K562 (cell line): ENCODE data around the gene MCC. TPM values are rescaled to one million over a fixed set of nuclear protein-coding genes. Genes with fewer than 3 reads are reported as not detected.
A peak's percentile ranks its signal among the peaks of the same experiment; 100 is the strongest.

Experiments
- ATAC-seq: fragments of 200-7000 bp; cut with Tn5 transposase; 3 replicates; pipeline ENCODE4 v1.9.1; 2020; ENCODE audit warnings: moderate library complexity
- BruUV-seq: library from RNA; stranded (reverse); fragments of 400-500 nt; replicated peaks from 2 replicates; lab custom pipeline; 2021; lab: Mats Ljungman, UMichigan
- CTCF ChIA-PET: fragments of 300-600 bp; formaldehyde crosslinking; extraction: SDS; loops from one replicate; lab custom pipeline; 2021; ENCODE audit warnings: low intra/inter-chr PET ratio; lab: Yijun Ruan, JAX
- POLR2A ChIA-PET: fragments of 300-600, 350-650 bp; sonication (Branson Sonifier 250); formaldehyde crosslinking; extraction: SDS; loops from one replicate; lab custom pipeline; 2021; ENCODE audit warnings: antibody characterized with exemption, inconsistent platforms; lab: Yijun Ruan, JAX
- DNase-seq, 4 experiments: peaks; one replicate each; pipeline versions ENCODE4 v3.0.0 to v3.0.0-alpha.2; 2011 to 2018; ENCODE audit warnings: low spot score in 3 of 4, mixed read lengths in 3 of 4; ENCODE audit errors: extremely low read depth in 1 of 4
- FAIRE-seq: peaks from 2 replicates; lab custom pipeline; 2011; peaks lifted over from hg19 to GRCh38; lab: Jason Lieb, UNC
- H2AFZ ChIP-seq: 2 replicates; pipeline ENCODE4 v1.6.0; 2011; ENCODE audit warnings: low read depth, low read length, control low read depth, inconsistent platforms
- H3K27ac ChIP-seq: fragments of 200-600 bp; 3 replicates; pipeline ENCODE4 v1.8.0; 2011; ENCODE audit warnings: low read depth, mild to moderate bottlenecking, control low read depth, inconsistent platforms, low read length, moderate library complexity, mixed read lengths; ENCODE audit errors: extremely low read depth
- H3K27me3 ChIP-seq, 2 experiments: fragments of 300-600 bp in 1 of 2; 2 replicates in 1 of 2; 3 replicates in 1 of 2; pipeline versions ENCODE4 v1.6.0 to v1.8.0; 2011; ENCODE audit warnings: inconsistent platforms in 2 of 2, low read length in 2 of 2, mild to moderate bottlenecking in 1 of 2, mixed read lengths in 1 of 2, moderate library complexity in 1 of 2; ENCODE audit not compliant: control insufficient read depth in 2 of 2, insufficient read depth in 2 of 2
- H3K36me3 ChIP-seq: fragments of 300-600 bp; 3 replicates; pipeline ENCODE4 v1.8.0; 2011; ENCODE audit warnings: mild to moderate bottlenecking, low read length, inconsistent platforms; ENCODE audit not compliant: control insufficient read depth, insufficient read depth
- H3K4me1 ChIP-seq, 2 experiments: fragments of 200-600 bp in 1 of 2; replicated peaks in 1 of 2; 2 replicates in 1 of 2; 3 replicates in 1 of 2; pipeline versions ENCODE4 v1.5.1 to v1.8.0; 2011; ENCODE audit warnings: inconsistent platforms in 2 of 2, low read length in 2 of 2, mild to moderate bottlenecking in 1 of 2, mixed read lengths in 1 of 2, moderate library complexity in 1 of 2; ENCODE audit not compliant: control insufficient read depth in 2 of 2, insufficient read depth in 2 of 2
- H3K4me2 ChIP-seq: 2 replicates; pipeline ENCODE4 v1.6.1; 2011; ENCODE audit warnings: low read length, control low read depth, inconsistent platforms, mixed read lengths; ENCODE audit not compliant: insufficient read depth
- H3K4me3 ChIP-seq: fragments of 200-600 bp; sonication (generic), shearing (Covaris generic); 2 replicates; pipeline ENCODE4 v1.5.1; 2016; ENCODE audit warnings: control low read depth, inconsistent platforms
- H3K79me2 ChIP-seq: fragments of 200-600 bp; 3 replicates; pipeline ENCODE4 v1.8.0; 2011; ENCODE audit warnings: low read length, inconsistent platforms; ENCODE audit not compliant: control insufficient read depth, insufficient read depth
- H3K9ac ChIP-seq, 2 experiments: 2 replicates each; pipeline versions ENCODE4 v1.6.0 to v1.6.1; 2011; ENCODE audit warnings: low read depth in 2 of 2, low read length in 2 of 2, control low read depth in 1 of 2, inconsistent platforms in 1 of 2, mild to moderate bottlenecking in 1 of 2, mixed read lengths in 1 of 2; ENCODE audit not compliant: insufficient read depth in 1 of 2
- H3K9me1 ChIP-seq: one replicate; pipeline ENCODE4 v1.6.0; 2011; ENCODE audit warnings: inconsistent platforms, mild to moderate bottlenecking, low read length, moderate library complexity; ENCODE audit not compliant: control insufficient read depth, insufficient read depth
- H3K9me3 ChIP-seq: replicated peaks from 2 replicates; pipeline ENCODE4 v1.5.1; 2011; ENCODE audit warnings: low read depth, low read length, inconsistent platforms; ENCODE audit not compliant: control insufficient read depth, insufficient read depth
- H4K20me1 ChIP-seq: replicated peaks from 2 replicates; pipeline ENCODE4 v1.6.1; 2011; ENCODE audit warnings: low read length, inconsistent platforms, mixed read lengths; ENCODE audit not compliant: control insufficient read depth, insufficient read depth
- MEF2A ChIP-seq: IDR thresholded peaks from 2 replicates; pipeline ENCODE4 v1.6.1; 2011; ENCODE audit warnings: low read depth, mild to moderate bottlenecking, low read length, moderate library complexity; ENCODE audit not compliant: control insufficient read depth
- MIER1 ChIP-seq: fragments of 450-650 bp; IDR thresholded peaks from 2 replicates; pipeline ENCODE4 v1.6.1; 2016; ENCODE audit warnings: antibody characterized with exemption, mild to moderate bottlenecking, low read depth
- MTA3 ChIP-seq: fragments of 450-650 bp; formaldehyde crosslinking; IDR thresholded peaks from 2 replicates; pipeline ENCODE4 v1.6.1; 2017; ENCODE audit warnings: mild to moderate bottlenecking, borderline replicate concordance
- SRSF7 ChIP-seq: fragments of 200-400 bp; formaldehyde crosslinking; optimal IDR thresholded peaks from 2 replicates; pipeline ENCODE3; 2017; ENCODE audit warnings: mild to moderate bottlenecking, low read depth, low read length
- ZNF121 ChIP-seq: sonication (generic); formaldehyde crosslinking; conservative IDR thresholded peaks from 2 replicates; pipeline ENCODE4 v1.8.0; 2022; ENCODE audit warnings: missing genetic modification reagents
- WGBS: fragments of 100-300 bp; shearing (Covaris generic); methylation state at CpG from one replicate; pipeline ENCODE4 v1.1.6; 2016; ENCODE audit warnings: low coverage, mixed read lengths; ENCODE audit not compliant: insufficient coverage; ENCODE audit errors: missing lambda C conversion rate; 5-methylcytosine and 5-hydroxymethylcytosine counted together
- in situ Hi-C: fragments of 300-500 bp; cut with MboI; formaldehyde crosslinking; loops from 4 replicates; pipeline ENCODE4 v1.15.0; 2018; ENCODE audit warnings: inconsistent platforms, mixed read lengths
- intact Hi-C: fragments of 100-400 bp; cut with micrococcal nuclease; formaldehyde crosslinking; loops from 2 replicates; pipeline ENCODE4 v1.14.2; 2022
- polyA plus RNA-seq, 8 experiments: library from polyadenylated mRNA; depleted of rRNA in 4 of 8; stranded (reverse) in 5 of 8; unstranded in 3 of 8; fragments of >200 nt; fragmentation: Nextera tagmentation in 2 of 8; fragmentation: Illumina TruSeq in 1 of 8; extraction: Ambion mirVana in 2 of 8; extraction: Trizol in 1 of 8; gene quantifications; 2 replicates each; pipeline versions ENCODE4 v1.2.1 to v1.2.3, GENCODE V29; 2011 to 2014; ENCODE audit warnings: inconsistent platforms in 1 of 8, missing spikeins in 1 of 8
- total RNA-seq, 7 experiments: library from RNA; depleted of rRNA in 6 of 7; stranded (reverse); fragments of >200 nt in 6 of 7; fragmentation: Illumina TruSeq in 2 of 7; extraction: Trizol in 2 of 7; gene quantifications; 2 replicates each; pipeline versions ENCODE4 v1.2.1 to v1.2.3, GENCODE V29; 2011 to 2021; ENCODE audit warnings: low replicate concordance in 1 of 7
- TF ChIP-seq, protein P1 (sequence below): fragments of 450-650 bp; IDR thresholded peaks from 2 replicates; pipeline ENCODE4 v1.6.1; 2016

The MCC gene
- total and polyA plus RNA-seq, 9 of the 15 experiments (the other 6 are each of a cell fraction or from before 2014, with no cell fraction given), result 0.04 to 0.24 (median 0.06) TPM; not detected in 1

DNA sequence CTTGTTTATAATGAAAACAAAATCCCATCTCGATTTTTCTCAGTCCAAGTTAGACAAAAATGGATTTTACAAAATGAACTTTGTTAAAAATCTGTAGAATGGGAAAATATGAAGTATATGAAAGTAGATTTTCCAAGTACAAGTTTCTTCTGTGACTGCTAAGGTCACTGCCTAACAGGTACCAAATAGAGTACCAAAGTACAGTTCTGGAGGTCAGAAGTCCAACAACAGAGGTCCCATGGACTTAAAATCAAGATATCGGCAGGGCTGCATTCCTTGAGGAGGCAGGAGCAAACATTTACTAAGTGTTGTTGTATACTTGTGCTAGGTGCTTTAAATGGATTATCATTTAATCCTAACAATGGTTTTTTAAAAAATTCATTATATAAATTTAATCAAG, 31.2 kb upstream of the MCC start (continued):
- TF ChIP-seq MEF2A (no peak), MIER1 (no peak), SRSF7 (no peak)
- TF ChIP-seq, protein P1, sequence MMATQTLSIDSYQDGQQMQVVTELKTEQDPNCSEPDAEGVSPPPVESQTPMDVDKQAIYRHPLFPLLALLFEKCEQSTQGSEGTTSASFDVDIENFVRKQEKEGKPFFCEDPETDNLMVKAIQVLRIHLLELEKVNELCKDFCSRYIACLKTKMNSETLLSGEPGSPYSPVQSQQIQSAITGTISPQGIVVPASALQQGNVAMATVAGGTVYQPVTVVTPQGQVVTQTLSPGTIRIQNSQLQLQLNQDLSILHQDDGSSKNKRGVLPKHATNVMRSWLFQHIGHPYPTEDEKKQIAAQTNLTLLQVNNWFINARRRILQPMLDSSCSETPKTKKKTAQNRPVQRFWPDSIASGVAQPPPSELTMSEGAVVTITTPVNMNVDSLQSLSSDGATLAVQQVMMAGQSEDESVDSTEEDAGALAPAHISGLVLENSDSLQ, result no peak

GRCh38 chr5:113518884-113519283, 30.6 kb upstream of the MCC start:
- no peak for FAIRE-seq
- Histone ChIP-seq H3K27me3 (no peaks in the 10 kb centered on the region), H2AFZ (no peak overlapping the region), H3K36me3 (peaks cover 52% of the 10 kb centered on the region), H3K27ac (no peak overlapping the region), H4K20me1 (no peaks in the 10 kb centered on the region), H3K4me1 (peaks cover 0 to 3% of the 10 kb centered on the region in 2 experiments; a peak in 2 of 5 replicates), H3K4me3 (no peak overlapping the region), H3K9me1 (no peaks in the 10 kb centered on the region), H3K4me2 (no peak overlapping the region)
- ChIA-PET POLR2A (no interaction called here), CTCF (no interaction called here)
- intact Hi-C loops, result no loop called here
- WGBS, result 96% methylated on average over 4 of the region's 4 CpGs
- no peak for DNase-seq
- BruUV-seq, result no TSS peak
- no peak for TF ChIP-seq MTA3
- peak; percentile 93 for TF ChIP-seq ZNF121 (CRISPR knock-in tag)
- TF ChIP-seq, all 486 proteins: peak for 1
- Histone ChIP-seq H3K9ac (no peak overlapping the region), H3K9me3 (no peaks in the 10 kb centered on the region), H3K79me2 (peaks cover 49% of the 10 kb centered on the region)
- in situ Hi-C loops, result no loop called here
- ATAC-seq, result no peak
